ENCODE results near the gene CISTR.
A peak's percentile ranks its signal among the peaks of the same experiment; 100 is the strongest.

CISTR gene

DNA sequence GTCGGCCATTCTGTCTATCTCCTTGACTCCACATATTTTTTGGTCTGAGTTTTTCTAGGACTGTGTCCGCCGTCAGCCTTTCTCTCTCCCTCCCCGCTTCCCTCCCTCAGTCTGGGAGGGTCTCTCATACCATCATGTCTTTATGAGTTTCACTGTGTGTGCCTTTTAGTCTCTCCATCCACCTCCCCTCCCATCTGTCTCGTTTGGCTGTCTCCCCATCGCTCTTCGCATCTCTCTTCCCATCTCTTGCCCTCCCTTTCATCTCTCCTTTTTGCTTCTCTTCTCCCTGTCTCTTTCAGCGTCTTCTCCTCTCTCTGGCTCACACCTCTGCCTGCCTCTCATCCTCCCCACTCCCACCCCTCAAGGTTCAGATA lies 6.9 kb upstream of the CISTR start:
- no peak for TF ChIP-seq EZH2 (IDR thresholded peaks at IDR 0.05; ENCODE audit: borderline replicate concordance, low read depth, low read length, severe bottlenecking)
- TF ChIP-seq CTCF (IDR thresholded peaks at IDR 0.05; ENCODE audit: borderline replicate concordance, extremely low read depth, low read length, poor library complexity, severe bottlenecking): no peak
- H3K27me3 ChIP-seq (ENCODE audit: insufficient read depth, low read length, poor library complexity): peaks cover 63% of the 10 kb centered on the region
- H3K4me1 ChIP-seq (ENCODE audit: insufficient read depth, low read length): peaks cover 9% of the 10 kb centered on the region
- DNase-seq: no peak
- H3K36me3 ChIP-seq (ENCODE audit: insufficient read depth, low read length): no peaks in the 10 kb centered on the region
- H3K27ac ChIP-seq (ENCODE audit: low read length): no peak overlapping the region
- H3K4me2 ChIP-seq (ENCODE audit: insufficient read depth, low read length): no peak overlapping the region
- H3K79me2 ChIP-seq (ENCODE audit: insufficient read depth, low read length): no peaks in the 10 kb centered on the region
- ATAC-seq (ENCODE audit: insufficient read depth, low read depth): no peak
- no peaks in the 10 kb centered on the region for H4K20me1 ChIP-seq (ENCODE audit: insufficient read depth, low read length)
- H3K9me3 ChIP-seq (ENCODE audit: insufficient read depth, low read length, severe bottlenecking): no peaks in the 10 kb centered on the region
- no peak overlapping the region for H2AFZ ChIP-seq (ENCODE audit: low read depth, low read length)
- no peak overlapping the region for H3K9ac ChIP-seq (ENCODE audit: low read depth, low read length)
- H3K4me3 ChIP-seq (ENCODE audit: low read depth in 1 of 2, low read length in 2 of 2): no peak overlapping the region

GRCh38 chr12:53758081-53758729 lies 6.4 kb upstream of the CISTR start:
- H3K4me3 ChIP-seq (ENCODE audit: low read depth in 1 of 2, low read length in 2 of 2): no peak overlapping the region

DNA sequence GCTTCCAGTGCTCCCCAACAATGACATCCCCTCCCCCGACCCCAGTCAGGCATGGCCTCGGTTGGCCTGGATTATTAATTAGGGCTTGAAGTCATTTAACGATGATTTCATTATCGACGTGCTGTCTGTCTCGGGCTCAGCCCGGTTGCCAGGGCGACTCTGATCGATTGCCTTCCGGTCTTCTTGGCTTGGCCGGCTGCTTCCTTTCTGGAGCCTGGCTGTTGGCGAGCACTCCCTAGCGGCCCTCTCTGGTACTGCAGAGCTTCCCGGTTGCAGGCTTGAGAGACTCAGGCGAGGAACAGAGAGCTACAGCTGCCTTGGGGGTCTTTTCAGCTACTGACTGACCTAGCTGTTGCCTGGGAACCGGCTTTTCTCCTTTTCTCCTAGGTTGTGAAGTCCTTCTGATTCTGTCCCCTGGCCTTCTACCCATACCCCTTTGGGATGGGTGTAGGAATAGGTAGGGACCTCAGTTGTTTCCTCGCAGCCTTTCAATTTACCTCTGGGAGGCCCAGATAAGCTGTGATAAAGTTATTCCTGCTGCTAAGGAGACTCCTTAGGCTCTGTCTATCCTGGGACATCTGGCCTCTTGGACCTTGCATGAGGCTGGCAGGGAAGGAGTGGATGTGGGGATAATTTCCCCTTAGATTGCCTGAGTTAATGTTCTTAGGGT lies 5.5 kb upstream of the CISTR start:
- H3K4me3 ChIP-seq (ENCODE audit: low read depth in 1 of 2, low read length in 2 of 2): no peak overlapping the region; a peak in 1 of 4 replicates
- ATAC-seq (ENCODE audit: insufficient read depth, low read depth) (peak; percentile 84), DNase-seq (peak; percentile 81)
- H3K27me3 ChIP-seq (ENCODE audit: insufficient read depth, low read length, poor library complexity): peaks cover 68% of the 10 kb centered on the region
- H4K20me1 ChIP-seq (ENCODE audit: insufficient read depth, low read length): no peaks in the 10 kb centered on the region
- no peaks in the 10 kb centered on the region for H3K9me3 ChIP-seq (ENCODE audit: insufficient read depth, low read length, severe bottlenecking)
- H2AFZ ChIP-seq (ENCODE audit: low read depth, low read length): peak overlapping the region; percentile 34; the same call in 1 of the 2 replicates
- H3K4me2 ChIP-seq (ENCODE audit: insufficient read depth, low read length): peak overlapping the region; percentile 56; the same call in 1 of the 2 replicates
- H3K4me1 ChIP-seq (ENCODE audit: insufficient read depth, low read length): peaks cover 10% of the 10 kb centered on the region
- no peak overlapping the region for H3K27ac ChIP-seq (ENCODE audit: low read length)
- H3K36me3 ChIP-seq (ENCODE audit: insufficient read depth, low read length): no peaks in the 10 kb centered on the region
- no peaks in the 10 kb centered on the region for H3K79me2 ChIP-seq (ENCODE audit: insufficient read depth, low read length)
- no peak for TF ChIP-seq EZH2 (IDR thresholded peaks at IDR 0.05; ENCODE audit: borderline replicate concordance, low read depth, low read length, severe bottlenecking)
- TF ChIP-seq CTCF (IDR thresholded peaks at IDR 0.05; ENCODE audit: borderline replicate concordance, extremely low read depth, low read length, poor library complexity, severe bottlenecking): peak; percentile 91
- H3K9ac ChIP-seq (ENCODE audit: low read depth, low read length): no peak overlapping the region

More at GRCh38 chr12:53758081-53758729, 6.4 kb upstream of the CISTR start:
- H2AFZ ChIP-seq (ENCODE audit: low read depth, low read length): no peak overlapping the region
- no peaks in the 10 kb centered on the region for H4K20me1 ChIP-seq (ENCODE audit: insufficient read depth, low read length)
- H3K9me3 ChIP-seq (ENCODE audit: insufficient read depth, low read length, severe bottlenecking): no peaks in the 10 kb centered on the region
- no peak for ATAC-seq (ENCODE audit: insufficient read depth, low read depth)
- peaks cover 9% of the 10 kb centered on the region for H3K4me1 ChIP-seq (ENCODE audit: insufficient read depth, low read length)
- H3K9ac ChIP-seq (ENCODE audit: low read depth, low read length): no peak overlapping the region
- H3K27me3 ChIP-seq (ENCODE audit: insufficient read depth, low read length, poor library complexity): peaks cover 63% of the 10 kb centered on the region
- TF ChIP-seq CTCF (IDR thresholded peaks at IDR 0.05; ENCODE audit: borderline replicate concordance, extremely low read depth, low read length, poor library complexity, severe bottlenecking) (no peak), EZH2 (IDR thresholded peaks at IDR 0.05; ENCODE audit: borderline replicate concordance, low read depth, low read length, severe bottlenecking) (no peak)
- no peak for DNase-seq
- H3K4me2 ChIP-seq (ENCODE audit: insufficient read depth, low read length): no peak overlapping the region
- no peak overlapping the region for H3K27ac ChIP-seq (ENCODE audit: low read length)
- H3K36me3 ChIP-seq (ENCODE audit: insufficient read depth, low read length): no peaks in the 10 kb centered on the region
- H3K79me2 ChIP-seq (ENCODE audit: insufficient read depth, low read length): no peaks in the 10 kb centered on the region

Data from DND-41 (cell line).